Measurements from ENCODE around the gene SCN3A.

SCN3A gene

DNA sequence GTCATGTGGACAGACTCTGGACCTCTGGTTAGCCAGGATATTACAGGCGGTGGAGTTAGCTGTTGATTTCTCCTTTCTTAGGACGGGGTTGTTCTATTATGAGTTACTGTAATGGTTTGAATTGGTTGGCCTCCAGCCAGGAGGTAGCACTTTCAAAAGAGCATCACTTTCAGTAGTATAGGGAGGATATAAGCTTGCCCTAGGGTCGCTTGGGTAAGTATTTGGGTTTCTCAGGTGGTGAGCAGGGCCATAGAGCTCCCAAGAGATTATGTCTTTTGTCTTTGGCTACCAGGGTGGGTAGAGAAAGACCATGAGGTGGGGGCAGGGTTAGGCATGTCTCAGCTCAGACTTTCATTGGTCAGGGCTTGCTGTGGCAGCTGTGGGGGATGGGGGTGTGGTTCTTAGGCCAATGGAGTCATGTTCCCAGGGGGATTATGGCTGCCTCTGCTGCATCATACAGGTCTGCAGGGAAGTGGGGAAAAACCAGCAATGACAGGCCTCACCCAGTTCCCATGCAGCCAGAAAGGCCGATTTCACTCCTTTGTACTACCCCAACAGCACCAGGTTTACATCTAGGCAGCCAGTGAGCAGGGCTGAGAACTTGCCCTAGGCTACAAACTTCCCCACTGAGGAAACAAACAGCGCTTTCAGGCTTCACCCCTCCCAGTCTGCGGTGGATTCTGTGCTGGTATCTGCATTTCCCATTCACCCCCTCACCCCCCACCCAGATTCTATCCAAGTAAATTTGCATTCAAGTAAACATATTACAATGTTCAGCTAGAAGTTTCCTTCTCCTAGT lies 159.1 kb downstream of the SCN3A start:
- DNase-seq = no peak
